NB4 (cell line): ENCODE data around the gene GTPBP3.

Source experiments
- CTCF ChIP-seq: IDR thresholded peaks from one replicate; pipeline ENCODE4 v1.5.1; 2012; ENCODE audit warnings: low read depth, low read length
- MAX ChIP-seq: IDR thresholded peaks from 2 replicates; pipeline ENCODE4 v1.6.1; 2011; ENCODE audit warnings: low read depth, low read length
- POLR2A ChIP-seq: IDR thresholded peaks from 2 replicates; pipeline ENCODE4 v1.6.1; 2011; ENCODE audit warnings: mild to moderate bottlenecking; ENCODE audit not compliant: insufficient read length; ENCODE audit errors: extremely low read depth

- no peak for TF ChIP-seq MAX
- TF ChIP-seq CTCF: no peak
- TF ChIP-seq POLR2A: no peak
Measured at GRCh38 chr19:17321655-17322489, 15.5 kb upstream of the GTPBP3 start.
